ENCODE results near the gene GMPS. TPM values are rescaled to one million over a fixed set of nuclear protein-coding genes. Genes with fewer than 3 reads are reported as not detected.
"Not testable (repeated sequence)": the region's sequence is repeated elsewhere in the genome, so short reads cannot be mapped to it uniquely, and the experiment has no call there.

The GMPS gene
- total and polyA plus RNA-seq, 2 of the 8 experiments (the other 6 are each of a cell fraction or from before 2014, with no cell fraction given), result 57.7 to 175 TPM

GRCh38 chr3:155961044-155961443 is 90.6 kb downstream of the GMPS start:
- H4K91ac ChIP-seq (replicated peaks; ENCODE audit: insufficient read length, low read length); H3K4me3 ChIP-seq (ENCODE audit: extremely low read depth in 1 of 4, insufficient read depth in 2 of 4, low read depth in 3 of 4, low read length in 4 of 4); H2BK5ac ChIP-seq (ENCODE audit: low read depth, low read length); H3K27ac ChIP-seq (ENCODE audit: low read depth, low read length); H2BK20ac ChIP-seq (ENCODE audit: low read length); H3K4me2 ChIP-seq (ENCODE audit: insufficient read depth in 1 of 2, low read depth in 2 of 2, low read length in 2 of 2); FAIRE-seq; H3K27me3 ChIP-seq (replicated peaks in 1 of 4; ENCODE audit: control insufficient read depth in 3 of 4, extremely low read depth in 1 of 4, insufficient read depth in 3 of 4, low read length in 3 of 4); H4K20me1 ChIP-seq (replicated peaks in 1 of 2; ENCODE audit: control insufficient read depth in 1 of 2, insufficient read depth in 2 of 2, low read length in 2 of 2); H3K4ac ChIP-seq (replicated peaks; ENCODE audit: insufficient read length, low read depth, low read length); H3K56ac ChIP-seq (replicated peaks; ENCODE audit: insufficient read length, low read depth, low read length); H3K23me2 ChIP-seq (ENCODE audit: low read depth, low read length); H3K79me2 ChIP-seq (ENCODE audit: control insufficient read depth in 1 of 2, insufficient read depth in 2 of 2, low read length in 2 of 2); H2AK5ac ChIP-seq (ENCODE audit: low read depth, low read length); H4K8ac ChIP-seq (ENCODE audit: extremely low read depth, insufficient read depth, low read length); H3K9ac ChIP-seq (replicated peaks in 1 of 4; ENCODE audit: extremely low read depth in 1 of 4, low read depth in 3 of 4, low read length in 3 of 4); H2BK15ac ChIP-seq (ENCODE audit: low read length); H3K79me1 ChIP-seq (ENCODE audit: low read depth, low read length); H3K9me3 ChIP-seq (ENCODE audit: insufficient read depth in 2 of 2, low read depth in 1 of 2, low read length in 1 of 2); H3K18ac ChIP-seq (ENCODE audit: extremely low read depth, low read length); H2BK120ac ChIP-seq (replicated peaks; ENCODE audit: low read depth, low read length); DNase-seq (ENCODE audit: low read depth in 1 of 2, low spot score in 2 of 2); H2BK12ac ChIP-seq (ENCODE audit: low read depth, low read length); H2AFZ ChIP-seq (ENCODE audit: low read length); POLR2A ChIA-PET (ENCODE audit: partially characterized antibody); H3K14ac ChIP-seq (ENCODE audit: insufficient read length); H3K36me3 ChIP-seq (ENCODE audit: control insufficient read depth in 2 of 4, insufficient read depth in 4 of 4, low read length in 3 of 4); H4K5ac ChIP-seq (ENCODE audit: insufficient read length, low read depth, low read length); H3K4me1 ChIP-seq (replicated peaks in 1 of 4; ENCODE audit: control insufficient read depth in 3 of 4, insufficient read depth in 4 of 4, low read length in 3 of 4); H3K23ac ChIP-seq (ENCODE audit: insufficient read length): not testable (repeated sequence)
- 97% methylated on average over 5 of the region's 5 CpGs; no CpG with 5 or more reads in 1 of the 2 experiments for WGBS, 2 experiments (ENCODE audit: extremely low coverage in 1 of 2, insufficient coverage in 1 of 2, insufficient read length in 1 of 2, insufficient replicate concordance in 2 of 2, low coverage in 1 of 2, low lambda C conversion rate in 2 of 2, missing lambda C conversion rate in 1 of 2)
- CTCF ChIA-PET (ENCODE audit: partially characterized antibody), result interaction anchor here (1.5 kb wide), 1 partner anchor 13 kb away, joined by 6 read pairs; no protein-coding TSS in a partner anchor

Data from H1 (cell line).